GM18951 (cell line): ENCODE measurements around the gene NUP214.
"Not testable (repeated sequence)": the region's sequence is repeated elsewhere in the genome, so short reads cannot be mapped to it uniquely, and the experiment has no call there.

Experiments used
- POLR2A ChIP-seq: IDR thresholded peaks from 4 replicates; pipeline ENCODE4 v1.6.1; 2011; ENCODE audit warnings: mild to moderate bottlenecking; ENCODE audit not compliant: insufficient read length, insufficient read depth; ENCODE audit errors: extremely low read depth
- in situ Hi-C: fragments of 300-500 bp; cut with MboI; formaldehyde crosslinking; loops from one replicate; pipeline ENCODE4 v1.12.0; 2022; ENCODE audit warnings: low sequenced_read_pairs, mixed read lengths, inconsistent platforms; ENCODE audit not compliant: unreplicated experiment

Gene NUP214

GRCh38 chr9:131257266-131258025 lies 132.1 kb downstream of the NUP214 start:
- no peak for TF ChIP-seq POLR2A
- in situ Hi-C loops, result no loop called here

GRCh38 chr9:131258186-131258585 lies 132.8 kb downstream of the NUP214 start:
- TF ChIP-seq POLR2A, result no peak
- in situ Hi-C loops, result no loop called here

DNA sequence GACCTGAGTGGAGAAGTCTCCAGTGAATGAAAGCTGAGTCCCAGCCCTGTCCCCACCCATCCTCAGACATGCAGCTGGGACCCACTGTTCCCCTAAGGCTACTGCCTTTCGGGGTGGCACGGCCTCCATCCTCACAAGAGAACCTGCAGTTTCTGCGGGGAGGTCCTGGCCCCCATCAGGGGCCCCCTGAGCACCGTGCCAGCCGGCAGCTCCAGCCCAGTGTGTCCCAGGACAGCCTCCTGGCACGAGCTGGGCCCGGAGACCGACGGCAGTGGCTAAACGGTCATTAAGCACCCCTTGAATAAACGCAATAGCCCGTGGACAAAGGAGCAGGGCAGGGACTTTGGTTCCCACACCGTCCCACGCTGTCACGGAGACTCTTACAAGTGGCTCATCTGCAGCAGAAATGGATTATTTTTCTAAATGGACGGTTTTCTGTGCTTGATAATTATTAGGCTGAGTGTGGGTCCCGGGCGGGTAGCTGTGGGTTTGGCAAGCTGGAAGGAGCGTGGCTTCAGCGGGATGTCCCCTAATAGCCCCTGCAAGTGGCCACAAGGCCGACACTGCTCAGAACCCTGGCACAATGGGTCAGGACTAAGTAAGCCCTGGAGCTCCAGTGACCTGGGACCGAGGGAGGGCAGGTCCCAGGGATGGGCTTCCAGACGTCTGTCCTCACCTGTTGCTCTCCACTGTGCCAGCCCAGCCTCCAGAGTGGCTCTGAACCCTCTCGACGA lies 133.5 kb downstream of the NUP214 start:
- in situ Hi-C loops, result no loop called here

GRCh38 chr9:131259432-131259898 lies 134.1 kb downstream of the NUP214 start:
- in situ Hi-C loops, result no loop called here
- no peak for TF ChIP-seq POLR2A

More for the DNA sequence above, 133.5 kb downstream of the NUP214 start:
- TF ChIP-seq POLR2A, result no peak

DNA sequence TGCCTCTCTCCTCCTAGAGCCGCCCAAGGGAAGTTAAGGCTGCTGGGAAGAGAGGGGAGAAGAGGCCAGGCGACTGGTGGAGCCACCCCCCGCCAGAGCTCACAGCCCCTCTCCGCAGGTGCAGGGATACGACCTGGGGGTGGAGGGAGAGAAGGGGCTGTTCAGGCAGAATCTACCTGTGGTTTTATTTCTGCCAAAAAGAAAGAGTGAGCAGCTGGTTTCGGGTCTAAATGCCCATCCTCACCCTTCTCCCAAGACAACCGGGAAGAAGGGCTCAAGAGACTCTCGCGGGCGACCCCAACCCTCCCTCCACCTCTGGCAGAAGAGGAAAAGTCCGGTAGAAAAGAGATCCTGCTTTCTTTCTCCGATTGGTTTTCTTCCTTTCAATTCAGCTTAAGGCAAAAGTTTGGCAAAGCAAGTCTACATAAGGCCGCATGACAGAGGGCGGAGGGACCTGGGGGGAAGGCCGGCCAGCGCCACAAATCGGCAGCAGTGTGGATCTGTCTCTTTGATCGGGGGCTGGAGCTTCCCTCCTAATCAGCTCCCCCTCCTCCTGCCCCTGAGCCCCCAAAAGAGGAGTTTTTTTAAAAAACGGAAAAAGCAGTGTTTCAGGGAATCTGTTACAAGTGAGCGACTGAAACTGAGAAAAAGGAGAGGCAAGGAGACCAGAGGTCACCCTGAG lies 134.7 kb downstream of the NUP214 start:
- no peak for TF ChIP-seq POLR2A
- in situ Hi-C loops, result no loop called here

DNA sequence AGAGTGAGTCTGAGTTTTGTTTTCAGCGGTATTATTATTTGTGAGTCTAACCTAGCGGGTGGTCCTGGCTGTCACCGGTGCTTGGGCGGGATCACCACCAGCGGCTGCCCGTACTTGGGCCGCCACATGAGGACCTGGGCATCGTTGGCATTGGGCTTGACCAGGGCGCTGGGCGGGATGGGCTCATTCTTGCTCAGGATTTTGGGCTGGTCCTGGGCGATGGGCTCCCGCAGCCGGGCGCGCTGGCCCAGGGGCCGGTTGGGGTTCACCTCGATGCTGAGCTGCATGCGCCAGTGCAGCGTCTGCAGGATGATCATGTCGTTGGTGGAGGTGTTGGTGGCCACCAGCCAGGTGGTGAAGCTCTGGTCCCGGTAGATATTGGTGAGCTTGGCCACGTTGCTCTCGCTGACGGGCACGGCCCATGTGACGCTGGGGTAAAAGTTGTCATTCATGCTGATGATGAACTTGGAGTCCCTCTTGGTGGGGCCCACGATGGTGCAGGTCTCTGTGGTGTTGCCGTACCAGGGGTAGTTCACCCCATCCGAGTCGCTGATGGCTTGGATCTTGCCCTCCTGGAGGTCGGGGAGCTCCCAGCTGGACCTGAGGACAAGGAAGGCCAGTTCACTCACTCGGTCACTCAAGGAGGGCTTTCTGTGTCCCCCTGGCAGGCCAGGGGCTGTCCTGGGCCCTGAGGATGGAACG lies 135.5 kb downstream of the NUP214 start:
- in situ Hi-C loops, result no loop called here
- no peak for TF ChIP-seq POLR2A

DNA sequence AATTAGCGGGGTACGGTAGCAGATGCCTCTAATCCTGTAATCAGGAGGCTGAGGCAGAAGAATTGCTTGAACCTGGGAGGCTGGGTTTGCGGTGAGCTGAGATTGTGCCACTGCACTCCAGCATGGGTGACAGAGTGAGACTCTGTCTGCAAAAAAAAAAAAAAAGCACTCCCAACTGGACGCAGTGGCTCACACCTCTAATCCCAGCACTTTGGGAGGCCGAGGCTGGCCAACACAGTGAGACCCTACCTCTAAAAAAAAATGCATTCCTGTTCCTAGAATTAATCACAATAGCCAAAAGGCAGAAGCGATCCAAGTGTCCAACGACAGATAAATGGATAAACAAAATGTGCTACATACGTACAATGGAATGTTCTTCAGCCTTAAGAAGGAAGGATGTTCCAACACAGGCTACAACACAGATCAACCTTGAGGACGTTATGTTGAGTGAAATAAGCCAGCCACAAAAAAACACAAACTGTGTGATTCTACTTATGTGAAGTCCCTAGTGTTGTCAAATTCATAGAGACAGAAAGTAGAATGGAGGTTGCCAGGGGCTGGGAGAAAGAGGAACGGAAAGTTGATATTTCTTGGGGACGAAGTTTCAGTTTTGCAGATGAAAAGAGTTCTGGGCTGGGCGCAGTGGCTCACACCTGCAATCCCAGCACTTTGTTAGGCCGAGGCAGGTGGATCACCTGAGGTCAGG lies 137.1 kb downstream of the NUP214 start:
- in situ Hi-C loops, result no loop called here
- no peak for TF ChIP-seq POLR2A

- in situ Hi-C loops, result not testable (repeated sequence)
Measured at GRCh38 chr9:131263033-131263343, 137.6 kb downstream of the NUP214 start.

- in situ Hi-C loops, result no loop called here
- TF ChIP-seq POLR2A, result no peak
Measured at GRCh38 chr9:131263701-131264100, 138.3 kb downstream of the NUP214 start.

- in situ Hi-C loops, result no loop called here
- no peak for TF ChIP-seq POLR2A
Measured at GRCh38 chr9:131264231-131264630, 138.8 kb downstream of the NUP214 start.

- TF ChIP-seq POLR2A, result no peak
- in situ Hi-C loops, result no loop called here
Measured at GRCh38 chr9:131266266-131267229, 141.2 kb downstream of the NUP214 start.
